MCF 10A (cell line): ENCODE measurements around the gene FAM193B. TPM values are rescaled to one million over a fixed set of nuclear protein-coding genes. Genes with fewer than 3 reads are reported as not detected.

Experiments used
- BruUV-seq: library from RNA; stranded (reverse); fragments of 400-500 nt; replicated peaks from 2 replicates; lab custom pipeline; 2021; lab: Mats Ljungman, UMichigan
- CTCF ChIA-PET: fragments of 300-600 bp; sonication (Branson Sonifier 250); formaldehyde crosslinking; extraction: SDS; loops from one replicate; lab custom pipeline; 2021; ENCODE audit warnings: antibody characterized with exemption, inconsistent platforms; lab: Yijun Ruan, JAX
- POLR2A ChIA-PET: fragments of 300-600, 350-650 bp; sonication (Branson Sonifier 250); formaldehyde crosslinking; extraction: SDS; loops from one replicate; lab custom pipeline; 2020; ENCODE audit warnings: antibody characterized with exemption, inconsistent platforms; lab: Yijun Ruan, JAX
- DNase-seq: peaks from one replicate; pipeline ENCODE4 v3.0.0-alpha.2; 2018; ENCODE audit not compliant: unreplicated experiment
- H3K27ac Mint-ChIP-seq: one replicate; pipeline ENCODE4 v1.8.0; 2022; ENCODE audit warnings: mild to moderate bottlenecking, low read depth, mixed read lengths; ENCODE audit not compliant: unreplicated experiment
- H3K27me3 Mint-ChIP-seq: one replicate; pipeline ENCODE4 v1.8.0; 2022; ENCODE audit warnings: mixed read lengths; ENCODE audit not compliant: insufficient read depth, unreplicated experiment
- H3K36me3 Mint-ChIP-seq: one replicate; pipeline ENCODE4 v1.8.0; 2022; ENCODE audit warnings: mild to moderate bottlenecking, moderate library complexity, mixed read lengths; ENCODE audit not compliant: insufficient read depth, unreplicated experiment
- H3K4me1 Mint-ChIP-seq: one replicate; pipeline ENCODE4 v1.8.0; 2022; ENCODE audit warnings: mixed read lengths; ENCODE audit not compliant: insufficient read depth, unreplicated experiment
- H3K4me3 Mint-ChIP-seq: one replicate; pipeline ENCODE4 v1.8.0; 2022; ENCODE audit warnings: mild to moderate bottlenecking, moderate library complexity, mixed read lengths; ENCODE audit not compliant: unreplicated experiment
- H3K9me3 Mint-ChIP-seq: one replicate; pipeline ENCODE4 v1.8.0; 2022; ENCODE audit warnings: mixed read lengths; ENCODE audit not compliant: unreplicated experiment
- CTCF ChIP-seq: fragments of 200-600 bp; IDR thresholded peaks from one replicate; pipeline ENCODE4 v1.8.0; 2022; ENCODE audit warnings: antibody characterized with exemption, mild to moderate bottlenecking; ENCODE audit not compliant: unreplicated experiment
- intact Hi-C: fragments of 100-400 bp; cut with micrococcal nuclease; formaldehyde crosslinking; loops from 2 replicates; pipeline ENCODE4 v1.14.1; 2022
- total RNA-seq: library from RNA; stranded (reverse); gene quantifications from 2 replicates; pipeline ENCODE4 v1.2.3, GENCODE V29; 2022

FAM193B gene
- total RNA-seq, 1 experiment from 2014 or later: 80.4 TPM

DNA sequence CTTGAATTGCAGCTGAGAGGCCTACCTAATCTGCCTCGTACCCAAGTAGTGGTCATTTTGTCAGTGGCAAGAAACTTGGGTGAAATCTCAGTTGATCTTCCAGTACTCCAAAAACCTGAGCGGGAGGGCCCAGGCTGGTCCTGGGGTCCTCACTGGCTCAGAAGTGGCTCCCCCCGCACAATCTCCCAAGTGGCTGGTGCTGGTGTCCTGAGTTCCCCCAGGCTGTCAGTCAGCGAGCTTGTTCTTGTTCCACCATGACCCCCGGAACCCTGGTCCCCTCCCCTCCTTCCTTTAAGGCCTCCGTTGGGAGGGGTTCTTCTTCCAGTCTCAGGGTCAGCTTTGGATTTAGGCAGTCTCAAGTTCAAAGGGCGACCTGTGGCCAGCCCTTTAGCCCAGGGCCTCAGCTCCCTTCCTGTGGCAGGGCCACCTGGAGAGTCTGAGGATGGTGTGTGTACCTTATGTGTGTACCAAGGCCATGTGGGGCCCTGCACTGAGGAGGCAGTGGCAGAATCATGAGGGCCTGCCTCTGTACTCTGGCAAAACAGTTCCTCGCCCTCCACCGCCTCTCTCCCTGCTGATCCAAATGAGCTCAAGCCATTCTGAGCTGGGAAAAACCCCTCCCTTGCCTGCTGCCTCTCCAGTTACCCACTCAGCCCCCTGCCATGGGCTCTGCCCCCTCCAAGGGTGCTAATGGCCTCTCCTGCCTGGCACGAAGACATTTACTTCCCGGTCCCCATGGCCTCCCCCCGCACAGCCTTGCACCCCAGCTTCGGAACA is 76.5 kb downstream of the FAM193B start:
- no peak overlapping the region for H3K4me3 Mint-ChIP-seq

DNA sequence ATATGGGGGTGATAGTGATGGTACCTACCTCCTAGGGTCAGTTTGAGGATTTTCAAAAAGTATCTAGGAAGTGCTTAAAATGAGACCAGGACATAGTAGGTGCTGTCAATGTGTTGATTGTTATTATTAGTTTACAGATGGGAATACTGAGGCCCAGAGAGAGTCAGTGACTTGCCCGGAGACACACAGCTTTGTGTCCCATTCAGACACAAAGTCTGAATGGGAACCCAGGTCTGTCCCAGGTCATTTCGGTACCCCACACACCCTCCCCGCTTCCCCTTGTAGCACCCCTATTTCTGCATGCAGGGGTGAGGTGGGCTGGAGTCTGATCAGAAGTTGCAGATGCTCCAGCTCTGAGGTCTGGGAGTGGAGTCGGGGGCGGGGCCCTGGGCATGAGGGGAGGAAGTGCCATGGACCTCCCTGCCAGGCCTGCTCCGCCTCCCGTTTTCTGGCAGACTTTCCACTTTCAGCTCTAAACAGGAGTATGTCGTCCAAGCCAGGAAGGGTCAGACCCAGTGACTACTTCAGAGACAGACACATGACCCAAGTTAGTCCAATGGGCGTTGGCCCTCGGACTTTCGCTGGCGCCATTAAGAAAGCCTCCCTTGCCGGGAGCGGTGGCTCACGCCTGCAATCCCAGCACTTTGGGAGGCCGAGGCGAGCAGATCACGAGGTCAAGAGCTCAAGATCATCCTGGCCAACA is 77.7 kb downstream of the FAM193B start:
- H3K36me3 Mint-ChIP-seq: peaks cover 10% of the 10 kb centered on the region
- BruUV-seq: no TSS peak
- H3K27ac Mint-ChIP-seq: no peak overlapping the region
- no peak overlapping the region for H3K4me3 Mint-ChIP-seq
- no peaks in the 10 kb centered on the region for H3K9me3 Mint-ChIP-seq
- no peak for TF ChIP-seq CTCF
- intact Hi-C loops: no loop called here
- H3K27me3 Mint-ChIP-seq: no peaks in the 10 kb centered on the region
- ChIA-PET CTCF (interaction anchor here (0.6 to 3.9 kb wide), 6 partner anchors 13 to 87 kb away, joined by 3 to 23 read pairs (median 8); no protein-coding TSS in a partner anchor), POLR2A (interaction anchor here (0.6 to 3.0 kb wide), 6 partner anchors 9 to 236 kb away, joined by 3 to 18 read pairs (median 4); partner anchors contain the start of genes GRK6 and PDLIM7)
- no peak for DNase-seq
- H3K4me1 Mint-ChIP-seq: peaks cover 44% of the 10 kb centered on the region

More for the DNA sequence above, 76.5 kb downstream of the FAM193B start:
- Mint-ChIP-seq H3K27ac (peak overlapping the region; percentile 87), H3K9me3 (no peaks in the 10 kb centered on the region), H3K4me1 (peaks cover 45% of the 10 kb centered on the region), H3K27me3 (no peaks in the 10 kb centered on the region), H3K36me3 (peaks cover 10% of the 10 kb centered on the region)
- intact Hi-C loops: loop anchor here (2.0 kb wide), 1 partner anchor 19 kb away; the partner anchor contains the start of gene PDLIM7
- DNase-seq: no peak
- POLR2A ChIA-PET: interaction anchor here (0.6 to 3.0 kb wide), 10 partner anchors 8 to 428 kb away, joined by 3 to 18 read pairs (median 4); partner anchors contain the start of genes GRK6 and PDLIM7
- no TSS peak for BruUV-seq
- no peak for TF ChIP-seq CTCF
- CTCF ChIA-PET: interaction anchor here (0.5 to 3.9 kb wide), 12 partner anchors 10 to 168 kb away, joined by 3 to 23 read pairs (median 4); no protein-coding TSS in a partner anchor

GRCh38 chr5:177475563-177476427 is 78.6 kb downstream of the FAM193B start:
- Mint-ChIP-seq H3K4me3 (no peak overlapping the region), H3K4me1 (peaks cover 50% of the 10 kb centered on the region), H3K36me3 (peaks cover 10% of the 10 kb centered on the region), H3K27ac (no peak overlapping the region), H3K27me3 (no peaks in the 10 kb centered on the region), H3K9me3 (no peaks in the 10 kb centered on the region)
- no peak for DNase-seq
- CTCF ChIA-PET: interaction anchor here (0.6 to 3.9 kb wide), 7 partner anchors 12 to 105 kb away, joined by 3 to 23 read pairs (median 6); no protein-coding TSS in a partner anchor
- no TSS peak for BruUV-seq
- POLR2A ChIA-PET: interaction anchor here (1.0 to 3.0 kb wide), 5 partner anchors 18 to 87 kb away, joined by 3 to 18 read pairs (median 3); partner anchors contain the start of genes GRK6 and PDLIM7
- TF ChIP-seq CTCF: no peak
- intact Hi-C loops: no loop called here
